B cell (primary cell): ENCODE data around the gene PRUNE1. TPM values are rescaled to one million over a fixed set of nuclear protein-coding genes. Genes with fewer than 3 reads are reported as not detected.
A peak's percentile ranks its signal among the peaks of the same experiment; 100 is the strongest.

ENCODE experiments used
- ATAC-seq: fragments of 200-7000 bp; cut with Tn5 transposase; one replicate; pipeline ENCODE4 v1.10.0; 2021; ENCODE audit warnings: low read depth, mild to moderate bottlenecking, moderate number of reproducible peaks, moderate library complexity
- CTCF ChIA-PET: fragments of 350-600 bp; sonication (Branson Sonifier 250); formaldehyde crosslinking; loops from one replicate; lab custom pipeline; 2021; ENCODE audit warnings: antibody characterized with exemption, inconsistent platforms; lab: Charles Lee
- POLR2A ChIA-PET: fragments of 350-600 bp; sonication (Branson Sonifier 250); formaldehyde crosslinking; loops from one replicate; lab custom pipeline; 2021; ENCODE audit warnings: antibody characterized with exemption; lab: Charles Lee
- DNase-seq: peaks from one replicate; pipeline ENCODE4 v3.0.0; 2013
- H2AFZ ChIP-seq: 2 replicates; pipeline ENCODE4 v1.6.1; 2012; ENCODE audit warnings: mild to moderate bottlenecking, low read depth, low read length; ENCODE audit not compliant: insufficient read depth, poor library complexity, severe bottlenecking
- H3K27ac ChIP-seq, 2 donors: 1 replicate in 1 of 2; 2 replicates in 1 of 2; pipeline ENCODE4 v1.5.1; 2012 to 2013; ENCODE audit warnings: low read length in 2 of 2, mild to moderate bottlenecking in 2 of 2, moderate library complexity in 1 of 2
- H3K27me3 ChIP-seq, 4 experiments: fragments of 200-600 bp in 1 of 4; sonication (generic) in 1 of 4; replicated peaks in 1 of 4; 1 replicate in 2 of 4; 2 replicates in 2 of 4; pipeline versions ENCODE4 v1.6.1 to v1.7.0; 2013 to 2016; ENCODE audit warnings: low read length in 3 of 4, mild to moderate bottlenecking in 2 of 4, mixed read lengths in 1 of 4, moderate library complexity in 1 of 4; ENCODE audit not compliant: insufficient read depth in 4 of 4, control insufficient read depth in 3 of 4; ENCODE audit errors: control extremely low read depth in 1 of 4
- H3K36me3 ChIP-seq, 2 experiments: replicated peaks in 1 of 2; 1 replicate in 1 of 2; 2 replicates in 1 of 2; pipeline versions ENCODE4 v1.6.1 to v1.7.1; 2013; ENCODE audit warnings: low read length in 1 of 2; ENCODE audit not compliant: insufficient read depth in 2 of 2, control insufficient read depth in 1 of 2; ENCODE audit errors: control extremely low read depth in 1 of 2, extremely low read depth in 1 of 2
- H3K4me1 ChIP-seq, 2 donors: fragments of 200-600 bp in 1 of 2; sonication (generic) in 1 of 2; 1 replicate in 1 of 2; 2 replicates in 1 of 2; pipeline versions ENCODE4 v1.5.1 to v1.6.1; 2013 to 2017; ENCODE audit warnings: low read length in 2 of 2; ENCODE audit not compliant: control insufficient read depth in 2 of 2, insufficient read depth in 2 of 2
- H3K4me2 ChIP-seq: replicated peaks from 2 replicates; pipeline ENCODE3; 2012; ENCODE audit warnings: mild to moderate bottlenecking, low read depth, low read length; ENCODE audit not compliant: poor library complexity, severe bottlenecking
- H3K4me3 ChIP-seq, 5 experiments: fragments of 200-600 bp in 1 of 5; sonication (generic) in 1 of 5; 1 replicate in 3 of 5; 2 replicates in 2 of 5; pipeline versions ENCODE4 v1.5.1 to v1.7.0; 2011 to 2016; ENCODE audit warnings: low read length in 4 of 5, mild to moderate bottlenecking in 4 of 5, low read depth in 2 of 5, control low read depth in 1 of 5, moderate library complexity in 1 of 5; ENCODE audit not compliant: insufficient read depth in 1 of 5; ENCODE audit errors: control extremely low read depth in 1 of 5, extremely low read depth in 1 of 5
- H3K79me2 ChIP-seq: fragments of 200-600 bp; sonication (generic); one replicate; pipeline ENCODE4 v1.6.0; 2016; ENCODE audit warnings: low read length; ENCODE audit not compliant: control insufficient read depth, insufficient read depth
- H3K9ac ChIP-seq: fragments of 200-600 bp; sonication (generic); 2 replicates; pipeline ENCODE4 v1.6.1; 2017; ENCODE audit warnings: mild to moderate bottlenecking, low read length, moderate library complexity
- H3K9me3 ChIP-seq, 3 donors: one replicate each; pipeline versions ENCODE4 v1.6.1 to v1.7.1; 2013; ENCODE audit warnings: low read length in 2 of 3; ENCODE audit not compliant: control insufficient read depth in 2 of 3, insufficient read depth in 1 of 3; ENCODE audit errors: control extremely low read depth in 1 of 3
- H4K20me1 ChIP-seq: 2 replicates; pipeline ENCODE4 v1.6.0; 2012; ENCODE audit warnings: mild to moderate bottlenecking, low read length; ENCODE audit not compliant: insufficient read depth, control insufficient read depth, poor library complexity, severe bottlenecking
- H3K27ac Mint-ChIP-seq: one replicate; pipeline ENCODE4 v1.8.0; 2021; ENCODE audit warnings: mixed read lengths
- H3K27me3 Mint-ChIP-seq: one replicate; pipeline ENCODE4 v1.8.0; 2021; ENCODE audit warnings: mixed read lengths
- H3K4me1 Mint-ChIP-seq: one replicate; pipeline ENCODE4 v1.8.0; 2021; ENCODE audit warnings: mixed read lengths
- H3K4me3 Mint-ChIP-seq: one replicate; pipeline ENCODE4 v1.8.0; 2021; ENCODE audit warnings: mixed read lengths
- H3K9me3 Mint-ChIP-seq: one replicate; pipeline ENCODE4 v1.8.0; 2022; ENCODE audit warnings: mixed read lengths; ENCODE audit not compliant: insufficient read depth
- CTCF ChIP-seq: fragments of 200-600 bp; IDR thresholded peaks from one replicate; pipeline ENCODE4 v1.8.0; 2022; ENCODE audit warnings: antibody characterized with exemption, mild to moderate bottlenecking
- EZH2 ChIP-seq: IDR thresholded peaks from 2 replicates; pipeline ENCODE4 v1.6.1; 2012; ENCODE audit warnings: borderline replicate concordance, low read depth, mild to moderate bottlenecking, moderate library complexity, low read length; ENCODE audit not compliant: insufficient read depth, poor library complexity, severe bottlenecking
- WGBS: methylation state at CpG from one replicate; pipeline ENCODE4 v1.1.5; 2013; ENCODE audit warnings: missing lambda C conversion rate; ENCODE audit not compliant: insufficient coverage; 5-methylcytosine and 5-hydroxymethylcytosine counted together
- intact Hi-C: fragments of 100-400 bp; cut with micrococcal nuclease; formaldehyde crosslinking; loops from one replicate; pipeline ENCODE4 v1.10.0; 2022
- polyA plus RNA-seq: library from polyadenylated mRNA; depleted of rRNA; stranded (reverse); fragments of >200 nt; gene quantifications from 2 replicates; pipeline ENCODE4 v1.2.3, GENCODE V29; 2012
- total RNA-seq, 2 donors: library from RNA; stranded (reverse); fragments of 120-200 nt in 1 of 2; gene quantifications; 1 replicate in 1 of 2; 2 replicates in 1 of 2; pipeline versions ENCODE4 v1.2.3 to v1.2.4, GENCODE V29; 2013 to 2022

PRUNE1 gene
- total and polyA plus RNA-seq, 2 donors (not counting 1 experiment from before 2014, with no cell fraction given), result 15.9 to 21.3 TPM

GRCh38 chr1:151067185-151067584, 58.9 kb downstream of the PRUNE1 start:
- DNase-seq, result no peak
- 100% methylated on average over 3 of the region's 4 CpGs for WGBS

DNA sequence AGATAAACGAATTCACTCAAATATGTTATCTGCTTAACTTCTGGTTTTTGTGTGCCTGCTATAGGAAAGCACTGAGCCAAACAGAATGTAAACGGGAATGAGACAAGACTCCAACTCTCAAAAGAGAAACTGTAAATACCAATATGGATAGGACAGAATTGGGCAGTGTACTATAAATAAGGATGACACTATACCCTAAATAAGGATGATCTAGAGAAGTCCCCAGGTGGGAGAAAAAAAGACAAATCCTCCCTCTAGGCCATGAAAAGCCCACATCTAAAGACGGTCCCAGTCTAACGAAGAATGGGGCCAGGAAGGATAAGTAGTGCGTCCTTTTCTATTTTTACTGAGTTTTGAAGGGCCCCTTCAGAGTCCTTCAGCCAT, 60.8 kb downstream of the PRUNE1 start:
- peaks cover 31% of the 10 kb centered on the region for H3K79me2 ChIP-seq
- H3K27ac ChIP-seq, result peak overlapping the region in 1 of 2 donors; percentile 51
- peaks cover 13 to 18% of the 10 kb centered on the region in 2 donors for H3K4me1 ChIP-seq
- no peaks in the 10 kb centered on the region for H3K9me3 ChIP-seq
- ChIA-PET CTCF (no interaction called here), POLR2A (interaction anchor here (0.6 to 3.0 kb wide), 2 partner anchors 21 to 23 kb away, joined by 5 to 13 read pairs; partner anchors contain the start of gene C1orf56)
- peaks cover 17% of the 10 kb centered on the region for H3K4me1 Mint-ChIP-seq
- no peak for TF ChIP-seq EZH2
- no peak for TF ChIP-seq CTCF
- no peaks in the 10 kb centered on the region for H3K9me3 Mint-ChIP-seq
- ATAC-seq, result no peak
- DNase-seq, result no peak
- peak overlapping the region; percentile 97 for H3K4me3 Mint-ChIP-seq
- intact Hi-C loops, result no loop called here
- H3K27me3 Mint-ChIP-seq, result no peaks in the 10 kb centered on the region
- H3K4me2 ChIP-seq, result peak overlapping the region; percentile 14
- no CpG with 5 or more reads among the region's 5 CpGs for WGBS
- H3K9ac ChIP-seq, result no peak overlapping the region
- H4K20me1 ChIP-seq, result no peaks in the 10 kb centered on the region
- H3K36me3 ChIP-seq, result peaks cover 0 to 3% of the 10 kb centered on the region in 2 experiments
- H3K27me3 ChIP-seq, result no peaks in the 10 kb centered on the region
- peak overlapping the region; percentile 84 for H3K27ac Mint-ChIP-seq
- no peak overlapping the region for H3K4me3 ChIP-seq
- no peak overlapping the region for H2AFZ ChIP-seq

More at GRCh38 chr1:151067185-151067584, 58.9 kb downstream of the PRUNE1 start:
- H3K36me3 ChIP-seq, result no peaks in the 10 kb centered on the region
- H3K4me3 Mint-ChIP-seq, result no peak overlapping the region
- no peak for ATAC-seq
- H3K9ac ChIP-seq, result no peak overlapping the region
- no peak overlapping the region for H2AFZ ChIP-seq
- no peak overlapping the region for H3K4me2 ChIP-seq
- POLR2A ChIA-PET, result no interaction called here
- no peak overlapping the region for H3K4me3 ChIP-seq
- H3K9me3 Mint-ChIP-seq, result no peaks in the 10 kb centered on the region
- H3K4me1 Mint-ChIP-seq, result peaks cover 17% of the 10 kb centered on the region
- H3K27me3 Mint-ChIP-seq, result no peaks in the 10 kb centered on the region
- no peaks in the 10 kb centered on the region for H3K9me3 ChIP-seq
- H3K79me2 ChIP-seq, result peaks cover 21% of the 10 kb centered on the region
- intact Hi-C loops, result no loop called here
- H3K27ac Mint-ChIP-seq, result peak overlapping the region; percentile 7
- peaks cover 13 to 18% of the 10 kb centered on the region in 2 donors for H3K4me1 ChIP-seq
- H3K27me3 ChIP-seq, result no peaks in the 10 kb centered on the region
- CTCF ChIA-PET, result interaction anchor here (0.6 to 1.7 kb wide), 7 partner anchors 9 to 264 kb away, joined by 3 to 9 read pairs (median 4); partner anchors contain the start of gene C1orf56
- H3K27ac ChIP-seq, result no peak overlapping the region
- H4K20me1 ChIP-seq, result no peaks in the 10 kb centered on the region
- TF ChIP-seq CTCF (no peak), EZH2 (no peak)
